GM19468 (cell line): ENCODE data around the gene G6PC2.
"Not testable (repeated sequence)": the region's sequence is repeated elsewhere in the genome, so short reads cannot be mapped to it uniquely, and the experiment has no call there.

Experiments
- ATAC-seq: cut with Tn5 transposase; IDR thresholded peaks from one replicate; pipeline ENCODE4 v1.9.1; 2021; ENCODE audit warnings: mild to moderate bottlenecking, moderate library complexity, moderate number of reproducible peaks; ENCODE audit not compliant: unreplicated experiment; ENCODE audit errors: extremely low read depth

Gene G6PC2, protein sequence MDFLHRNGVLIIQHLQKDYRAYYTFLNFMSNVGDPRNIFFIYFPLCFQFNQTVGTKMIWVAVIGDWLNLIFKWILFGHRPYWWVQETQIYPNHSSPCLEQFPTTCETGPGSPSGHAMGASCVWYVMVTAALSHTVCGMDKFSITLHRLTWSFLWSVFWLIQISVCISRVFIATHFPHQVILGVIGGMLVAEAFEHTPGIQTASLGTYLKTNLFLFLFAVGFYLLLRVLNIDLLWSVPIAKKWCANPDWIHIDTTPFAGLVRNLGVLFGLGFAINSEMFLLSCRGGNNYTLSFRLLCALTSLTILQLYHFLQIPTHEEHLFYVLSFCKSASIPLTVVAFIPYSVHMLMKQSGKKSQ

DNA sequence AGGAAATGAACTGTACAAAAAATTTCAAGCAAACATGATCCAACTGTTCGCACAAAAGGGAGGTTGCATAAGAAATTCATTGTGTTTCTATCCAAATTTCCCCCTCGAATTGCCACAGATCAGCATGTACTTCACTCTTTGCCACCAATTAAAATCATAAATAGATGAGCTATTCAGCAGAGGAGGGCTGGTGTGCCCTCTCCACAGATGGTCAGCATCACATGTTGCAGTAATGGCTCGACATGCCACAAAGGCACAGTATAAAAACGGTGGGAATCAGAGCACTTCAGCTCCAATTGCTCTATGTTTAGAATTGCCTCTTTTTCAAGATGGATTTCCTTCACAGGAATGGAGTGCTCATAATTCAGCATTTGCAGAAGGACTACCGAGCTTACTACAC is at the start of gene G6PC2:
Gene G6PC2 (plus strand): TSS at position 289 of the 400 bp plus-strand sequence. CDS start 41 bp downstream, at position 330.
- no peak for ATAC-seq

DNA sequence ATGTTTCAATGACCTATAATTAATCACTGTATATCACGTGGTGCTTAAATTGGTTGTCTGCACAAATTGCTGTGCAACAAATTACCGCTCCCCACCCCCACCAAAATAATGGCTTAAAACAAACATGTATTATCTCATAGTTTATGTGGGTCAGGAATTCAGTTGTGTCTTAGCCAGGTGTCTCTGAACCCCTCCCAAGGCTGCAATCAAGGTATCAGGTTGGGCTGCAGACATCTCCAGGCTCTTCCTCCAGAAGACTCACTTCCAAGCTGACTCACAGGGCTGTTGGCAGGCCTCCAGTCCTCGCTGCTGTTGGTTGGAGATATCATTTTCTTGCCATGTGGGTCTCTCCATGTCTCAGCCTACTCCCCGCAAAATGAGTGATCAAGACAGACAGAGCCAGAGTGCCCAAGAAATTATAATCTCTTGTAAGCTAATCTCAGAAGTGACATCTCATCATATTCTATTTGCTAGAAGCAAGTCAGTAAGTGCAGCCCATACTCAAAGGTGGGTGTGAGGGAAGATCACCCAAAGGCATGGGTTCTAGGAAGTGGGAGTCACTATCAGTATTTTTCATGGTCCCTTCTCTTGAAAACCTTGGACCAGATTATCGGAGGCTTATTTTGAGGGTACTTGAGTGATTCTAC is 49.3 kb upstream of the G6PC2 start:
- ATAC-seq, result no peak

DNA sequence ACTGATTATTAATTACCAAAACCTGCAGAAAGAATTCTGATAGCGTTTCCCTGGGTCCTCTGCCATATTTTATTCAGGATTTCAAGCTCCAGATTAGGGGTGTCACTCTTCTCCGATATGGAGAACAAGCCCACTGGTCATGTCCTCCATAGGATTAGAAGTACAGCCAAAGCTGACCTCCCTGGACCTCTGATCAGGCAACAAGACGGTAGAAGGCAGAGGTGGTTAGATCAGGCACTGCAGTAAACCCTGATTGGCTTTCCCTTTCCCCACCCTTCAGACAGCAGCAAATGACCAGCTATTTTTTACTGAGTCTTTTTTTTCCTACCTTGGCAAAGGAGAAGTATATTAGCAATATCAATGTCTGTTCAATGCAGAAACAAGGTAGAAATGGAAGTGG is 48.6 kb upstream of the G6PC2 start:
- no peak for ATAC-seq

DNA sequence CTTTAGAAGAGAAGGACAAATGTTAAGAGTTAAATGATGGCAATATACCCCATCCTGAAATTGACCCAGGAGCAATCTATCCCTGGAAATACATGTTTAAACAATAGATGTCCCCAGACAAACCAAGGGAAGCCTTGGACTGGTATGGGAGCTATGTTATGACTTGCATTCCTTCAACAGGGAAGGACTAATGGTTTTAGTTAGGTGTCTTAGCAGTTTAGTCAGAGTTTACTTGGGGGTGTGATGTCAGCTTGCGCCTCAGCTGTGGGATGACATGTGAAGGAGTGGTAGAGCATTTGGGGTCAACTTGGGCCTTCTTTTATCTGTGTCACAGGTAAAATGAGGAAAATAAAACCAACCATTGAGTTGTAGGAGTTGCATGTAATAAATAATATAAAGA is 47.6 kb upstream of the G6PC2 start:
- no peak for ATAC-seq

DNA sequence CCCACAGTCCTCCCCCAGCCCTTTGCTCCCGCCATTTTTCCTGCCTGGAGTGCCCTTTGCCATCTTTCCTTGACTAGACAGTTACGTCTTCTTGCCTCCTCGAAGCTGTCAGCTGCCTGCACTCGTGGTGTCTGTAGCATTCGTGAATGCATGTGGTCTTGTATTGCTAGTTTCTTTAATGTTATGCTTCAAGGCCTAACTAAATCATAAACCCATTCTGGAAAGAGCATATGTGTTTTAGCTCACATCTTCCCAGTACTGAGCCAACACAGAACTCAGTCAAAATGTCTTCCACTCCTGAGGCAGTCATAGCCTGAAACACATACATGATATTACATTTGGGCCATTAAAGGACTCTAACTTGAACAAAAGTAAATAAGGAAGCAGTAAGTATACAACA is 46.4 kb upstream of the G6PC2 start:
- no peak for ATAC-seq

DNA sequence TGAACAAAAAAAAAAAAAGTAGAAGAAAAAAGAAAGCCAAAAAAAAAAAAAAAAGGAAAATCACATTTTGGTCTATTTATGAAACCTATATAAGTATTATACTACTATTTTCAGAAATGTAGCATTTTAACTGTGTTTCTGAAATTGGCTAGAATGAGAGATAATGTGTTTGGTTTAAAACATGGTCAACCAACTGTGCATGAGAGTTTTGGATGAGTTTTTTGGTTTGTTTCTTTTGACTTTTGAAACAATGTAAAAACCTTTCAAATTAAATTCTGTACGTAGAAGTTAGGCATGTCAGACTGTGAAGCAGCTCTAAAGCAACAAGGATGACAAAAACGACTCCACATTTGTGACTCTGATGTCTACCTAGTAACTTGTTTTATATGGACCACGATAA is 45.5 kb upstream of the G6PC2 start:
- ATAC-seq, result no peak

DNA sequence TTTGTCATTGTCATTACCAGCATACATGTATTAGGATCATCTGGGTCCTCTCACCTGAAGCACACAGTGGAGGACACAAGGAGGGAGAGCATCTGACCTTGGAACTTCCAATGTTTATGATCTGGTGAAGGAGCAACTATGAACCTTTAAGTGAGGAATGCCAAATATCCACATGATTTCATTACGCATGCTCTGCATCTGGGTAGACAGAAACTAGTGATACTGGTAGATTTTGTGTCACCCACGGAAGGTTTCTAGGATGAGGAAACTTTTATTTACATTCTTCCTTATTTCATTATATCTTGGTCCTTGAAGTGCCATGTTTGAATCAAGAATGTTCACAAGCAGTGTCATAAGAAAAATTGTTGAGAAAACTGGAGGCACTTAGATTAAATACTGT is 42.9 kb upstream of the G6PC2 start:
- no peak for ATAC-seq

DNA sequence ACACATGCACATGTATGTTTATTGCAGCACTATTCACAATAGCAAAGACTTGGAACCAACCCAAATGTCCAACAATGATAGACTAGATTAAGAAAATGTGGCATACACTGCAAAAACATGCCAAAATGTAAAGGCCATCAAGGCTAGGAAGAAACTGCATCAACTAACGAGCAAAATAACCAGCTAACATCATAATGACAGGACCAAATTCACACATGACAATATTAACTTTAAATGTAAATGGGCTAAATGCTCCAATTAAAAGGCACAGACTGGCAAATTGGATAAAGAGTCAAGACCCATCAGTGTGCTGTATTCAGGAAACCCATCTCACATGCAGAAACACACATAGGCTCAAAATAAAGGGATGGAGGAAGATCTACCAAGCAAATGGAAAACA is 33.9 kb upstream of the G6PC2 start:
- ATAC-seq, result not testable (repeated sequence)

DNA sequence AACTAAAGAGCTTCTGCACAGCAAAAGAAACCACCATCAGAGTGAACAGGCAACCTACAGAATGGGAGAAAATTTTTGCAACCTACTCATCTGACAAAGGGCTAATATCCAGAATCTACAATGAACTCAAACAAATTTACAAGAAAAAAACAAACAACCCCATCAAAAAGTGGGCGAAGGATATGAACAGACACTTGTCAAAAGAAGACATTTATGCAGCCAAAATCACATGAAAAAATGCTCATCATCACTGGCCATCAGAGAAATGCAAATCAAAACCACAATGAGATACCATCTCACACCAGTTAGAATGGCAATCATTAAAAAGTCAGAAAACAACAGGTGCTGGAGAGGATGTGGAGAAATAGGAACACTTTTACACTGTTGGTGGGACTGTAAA is 30.7 kb upstream of the G6PC2 start:
- ATAC-seq, result not testable (repeated sequence)

DNA sequence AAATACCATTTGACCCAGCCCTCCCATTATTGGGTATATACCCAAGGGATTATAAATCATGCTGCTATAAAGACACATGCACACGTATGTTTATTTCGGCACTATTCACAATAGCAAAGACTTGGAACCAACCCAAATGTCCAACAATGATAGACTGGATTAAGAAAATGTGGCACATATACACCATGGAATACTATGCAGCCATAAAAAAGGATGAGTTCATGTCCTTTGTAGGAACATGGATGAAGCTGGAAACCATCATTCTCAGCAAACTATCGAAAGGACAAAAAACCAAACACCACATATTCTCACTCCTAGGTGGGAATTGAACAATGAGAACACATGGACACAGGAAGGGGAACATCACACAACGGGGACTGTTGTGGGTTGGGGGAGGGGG is 30.3 kb upstream of the G6PC2 start:
- ATAC-seq, result not testable (repeated sequence)

DNA sequence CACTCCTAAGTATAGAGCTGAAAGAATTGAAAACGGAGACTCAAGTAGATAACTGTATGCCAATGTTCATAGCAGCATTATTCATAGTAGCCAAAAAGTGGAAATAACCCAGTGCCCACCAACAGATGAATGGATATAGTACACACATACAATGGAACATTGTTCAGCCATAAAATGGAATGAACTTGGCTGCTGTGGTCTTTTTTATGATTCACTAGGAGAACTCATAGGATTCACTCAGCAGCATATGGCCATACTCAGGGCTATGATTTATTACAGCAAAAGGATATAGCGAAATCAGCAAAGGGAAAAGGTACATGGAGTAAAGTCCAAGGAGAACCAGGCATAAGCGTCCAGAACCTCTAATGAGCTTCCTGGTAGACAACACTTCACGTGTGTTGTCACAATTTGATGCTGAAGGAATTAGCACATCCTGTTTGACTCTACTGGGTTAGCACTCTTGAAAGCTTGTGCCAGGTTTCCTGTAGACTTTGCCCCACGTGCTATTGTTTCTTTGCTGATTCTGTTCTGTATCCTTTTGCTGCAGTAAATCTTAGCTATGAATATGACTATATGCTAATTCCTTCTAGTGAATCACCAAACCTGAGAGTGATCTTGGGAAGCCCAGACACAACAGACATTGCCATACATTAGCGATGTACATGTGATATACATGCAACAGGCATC is 26.6 kb upstream of the G6PC2 start:
- no peak for ATAC-seq

DNA sequence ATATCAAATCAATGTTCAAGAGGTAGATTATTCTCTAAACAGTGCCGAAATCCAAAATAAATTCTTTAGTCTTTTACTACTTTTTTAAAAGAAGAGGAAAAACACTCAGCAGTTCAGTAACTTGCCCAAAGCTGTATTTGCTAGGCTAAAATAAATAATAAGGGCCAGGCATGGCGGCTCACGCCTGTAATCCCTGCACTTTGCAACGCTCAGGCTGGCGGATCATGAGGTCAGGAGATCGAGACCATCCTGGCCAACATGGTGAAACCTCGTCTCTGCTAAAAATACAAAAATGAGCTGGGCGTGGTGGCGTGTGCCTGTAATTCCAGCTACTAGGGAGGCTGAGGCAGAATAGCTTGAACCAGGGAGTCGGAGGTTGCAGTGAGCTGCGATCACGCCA is 18.9 kb upstream of the G6PC2 start:
- not testable (repeated sequence) for ATAC-seq

DNA sequence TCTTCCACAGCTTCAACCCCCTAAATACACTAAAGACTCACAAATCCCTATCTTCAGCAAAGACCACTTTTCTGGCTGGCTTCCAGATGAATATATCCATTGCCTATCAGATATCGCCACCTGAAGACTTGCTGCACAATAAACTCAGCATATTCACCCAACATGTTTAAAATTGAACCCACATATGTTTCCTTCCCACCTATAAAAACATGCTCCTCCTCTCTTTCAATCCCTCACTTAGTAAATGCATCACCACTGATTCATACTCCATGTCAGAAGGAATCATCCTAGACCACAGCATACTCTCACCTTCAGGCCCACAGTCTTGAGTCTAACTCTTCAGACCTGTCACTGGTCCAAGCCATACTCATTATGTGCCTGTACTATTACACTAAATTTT is 16.1 kb upstream of the G6PC2 start:
- ATAC-seq, result no peak

DNA sequence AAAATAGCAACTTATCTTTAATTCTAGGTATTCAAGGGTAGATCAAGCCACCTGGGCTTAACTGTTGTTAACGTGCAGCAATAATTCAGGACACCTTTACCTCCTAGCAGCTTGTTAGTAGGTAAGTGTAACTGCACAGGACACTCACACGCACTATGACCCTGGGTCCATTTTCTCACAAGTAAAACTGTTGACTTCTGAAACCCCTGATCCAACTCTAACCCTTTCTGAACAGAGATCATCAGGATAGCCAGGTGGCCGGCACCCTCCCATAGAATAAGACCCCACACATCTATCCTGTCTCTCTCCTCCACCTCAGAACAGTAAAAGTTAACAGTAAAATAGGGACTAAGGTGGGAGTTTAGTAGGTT is 11.5 kb upstream of the G6PC2 start:
- ATAC-seq, result no peak

DNA sequence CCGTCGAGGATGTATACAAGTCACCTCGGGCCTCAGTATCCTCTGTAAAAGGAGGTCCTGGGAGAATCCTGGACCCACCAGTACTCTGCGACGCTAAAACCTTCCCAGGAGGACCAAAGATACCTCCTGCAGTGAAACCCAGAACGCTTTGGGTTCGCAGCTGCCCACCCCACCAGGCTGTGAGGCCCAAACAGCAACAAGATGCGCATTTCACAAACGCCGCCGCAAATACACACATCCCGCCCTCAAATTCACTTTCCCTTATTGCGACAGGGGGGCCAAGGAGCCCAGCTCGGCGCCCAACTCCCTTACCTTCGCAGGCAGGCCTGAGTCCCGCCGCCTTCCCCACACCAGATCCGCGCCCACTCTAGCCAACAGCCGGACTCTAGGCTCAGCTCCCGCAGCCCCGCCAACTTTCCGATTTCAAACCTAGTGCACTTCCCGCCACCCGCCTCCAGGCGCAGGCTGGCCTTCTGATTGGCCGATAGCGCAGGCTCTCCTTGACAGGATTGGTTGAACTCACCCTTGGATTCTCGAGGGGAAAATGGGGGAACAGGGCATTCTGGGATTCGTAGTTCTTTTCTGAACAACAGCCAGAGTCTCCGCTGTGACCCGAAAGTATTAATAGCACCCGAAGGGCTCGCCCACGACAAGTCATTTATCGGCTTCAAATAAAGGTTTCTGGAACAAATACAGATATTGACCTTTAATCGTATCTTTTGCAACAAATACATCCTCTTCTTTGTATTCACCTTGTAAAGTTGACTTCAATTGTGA is 10.9 kb upstream of the G6PC2 start, which contains the start of gene SPC25:
Gene SPC25 (minus strand): TSS at position 425 of the 777 bp plus-strand sequence. CDS start 911 bp downstream, outside the sequence.
- ATAC-seq, result peak; percentile 96

DNA sequence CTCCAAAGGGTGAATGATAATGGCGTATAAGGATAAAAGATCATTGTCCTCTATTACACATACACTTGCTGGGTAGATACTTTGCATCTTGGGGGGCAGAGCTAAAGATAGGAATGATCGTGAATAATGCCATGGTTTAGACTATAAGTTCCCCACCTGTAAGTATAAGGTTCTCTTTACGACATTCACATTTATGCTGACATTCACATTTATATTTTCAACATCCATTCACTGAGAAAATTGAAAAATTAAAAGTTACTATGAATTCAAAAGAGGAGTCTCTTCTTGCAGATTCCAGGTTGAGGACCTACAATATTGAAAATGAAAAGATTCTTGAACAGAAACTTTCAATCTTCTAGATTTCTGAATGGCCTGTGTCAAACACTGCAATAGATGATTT is 8.8 kb upstream of the G6PC2 start:
- no peak for ATAC-seq

DNA sequence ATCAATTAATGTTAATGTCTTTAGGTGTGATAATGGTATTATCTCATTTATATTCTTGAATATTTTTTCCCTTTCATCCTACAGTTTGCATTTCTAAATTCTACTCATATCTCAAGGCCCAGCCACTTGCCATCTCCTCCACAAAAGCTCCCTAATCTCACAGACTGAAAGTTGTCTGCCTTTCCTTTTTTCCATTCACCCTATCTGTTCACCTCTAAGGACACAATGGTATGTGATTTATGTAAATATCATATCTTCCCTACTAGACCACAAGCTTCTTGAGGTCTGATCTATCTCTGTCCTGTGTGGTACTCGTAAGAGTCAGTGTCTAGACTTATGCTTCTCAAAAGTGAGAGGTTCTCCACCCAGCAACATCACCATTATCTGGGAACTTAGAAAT is 7.0 kb upstream of the G6PC2 start:
- no peak for ATAC-seq

DNA sequence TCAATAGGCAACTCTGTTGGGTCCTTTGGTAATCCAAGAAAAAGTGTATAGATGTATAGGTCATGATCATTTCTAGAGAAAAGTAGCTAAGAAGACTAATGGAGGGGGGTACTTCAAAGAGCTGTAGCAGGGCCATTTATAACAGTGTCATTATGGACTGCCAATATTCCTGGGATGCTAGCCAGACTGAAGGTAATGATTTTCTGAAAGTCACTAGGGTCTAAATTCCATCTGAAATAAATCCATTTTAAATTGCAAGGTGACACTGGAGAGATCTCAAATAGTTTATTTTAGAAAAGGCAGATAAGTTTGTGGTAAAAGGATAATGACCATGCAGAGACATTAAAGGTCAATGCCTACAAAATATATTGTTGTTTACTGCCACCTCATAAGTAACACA is 6.4 kb upstream of the G6PC2 start:
- ATAC-seq, result no peak

DNA sequence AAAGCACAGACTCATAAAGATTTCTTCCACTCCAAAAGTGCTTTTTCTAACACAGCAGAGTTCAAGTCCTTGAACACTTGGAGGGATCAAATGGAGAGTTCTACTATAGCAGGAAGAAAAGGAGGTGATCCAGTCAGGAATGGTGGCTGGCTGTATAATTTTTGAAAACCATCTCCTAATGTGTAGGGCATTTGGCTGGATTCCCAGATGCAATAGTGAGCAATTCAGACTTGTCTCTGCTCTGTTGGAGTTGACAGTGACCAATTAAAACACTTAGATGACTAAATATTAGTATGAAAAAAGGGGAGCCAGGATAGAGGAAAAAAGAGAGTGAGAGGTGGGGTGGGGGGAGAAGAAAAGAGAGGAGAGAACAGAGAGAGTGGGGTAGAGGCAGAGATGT is 5.3 kb upstream of the G6PC2 start:
- ATAC-seq, result no peak

DNA sequence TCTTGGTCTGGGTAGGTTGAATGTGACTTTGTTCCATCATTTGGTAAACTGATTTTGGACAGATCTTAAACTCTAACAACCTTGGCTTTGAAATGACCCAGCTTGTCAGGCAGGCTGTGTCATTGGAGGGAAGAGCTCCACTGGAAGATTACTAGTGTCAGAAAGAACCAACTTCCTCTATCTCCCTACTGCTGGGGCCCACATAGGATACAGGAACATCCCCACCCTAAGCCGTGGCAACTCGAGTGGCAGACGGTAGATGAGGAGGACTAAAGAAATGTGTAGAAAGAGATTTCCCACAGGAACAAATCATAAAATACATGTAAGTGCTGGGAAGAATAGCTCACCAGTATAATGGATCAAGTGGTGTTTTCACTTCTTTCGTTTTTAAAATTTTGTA is 4.3 kb upstream of the G6PC2 start:
- ATAC-seq, result no peak

DNA sequence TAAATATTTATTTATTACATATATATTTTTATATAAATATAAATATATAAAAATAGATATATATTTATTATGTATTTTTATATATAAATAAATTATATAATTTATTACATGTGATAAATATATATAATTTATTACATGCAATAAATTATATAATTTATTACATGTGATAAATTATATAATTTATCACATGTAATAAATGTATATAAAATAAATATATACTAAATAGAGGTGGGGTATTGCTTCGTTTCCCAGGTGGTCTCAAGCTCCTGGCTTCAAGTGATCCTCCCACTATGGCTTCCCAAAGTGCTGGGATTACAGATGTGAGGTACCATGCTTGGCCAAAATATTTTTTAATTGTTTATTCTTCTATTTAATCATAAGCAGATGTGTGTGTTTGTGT is 3.6 kb upstream of the G6PC2 start:
- ATAC-seq, result no peak
